Duodenal mucosa (tissue), 2 donors: Measurements from ENCODE around the gene PPP1R18.

Experiments
- H3K27ac ChIP-seq: one replicate; pipeline ENCODE4 v1.7.0; 2013; ENCODE audit warnings: low read depth, low read length
- H3K27me3 ChIP-seq, 2 donors: one replicate each; pipeline ENCODE4 v1.7.0; 2013; ENCODE audit warnings: low read length in 2 of 2, control low read depth in 1 of 2; ENCODE audit not compliant: insufficient read depth in 2 of 2, control insufficient read depth in 1 of 2
- H3K36me3 ChIP-seq, 2 donors: one replicate each; pipeline ENCODE4 v1.7.0; 2013; ENCODE audit warnings: low read length in 2 of 2, control low read depth in 1 of 2; ENCODE audit not compliant: insufficient read depth in 2 of 2, control insufficient read depth in 1 of 2
- H3K4me1 ChIP-seq, 2 donors: one replicate each; pipeline ENCODE4 v1.7.0; 2013; ENCODE audit warnings: low read length in 2 of 2, control low read depth in 1 of 2; ENCODE audit not compliant: insufficient read depth in 2 of 2, control insufficient read depth in 1 of 2
- H3K4me3 ChIP-seq, 2 donors: one replicate each; pipeline ENCODE4 v1.7.0; 2013; ENCODE audit warnings: low read length in 2 of 2, low read depth in 1 of 2
- H3K9ac ChIP-seq, 2 donors: one replicate each; pipeline ENCODE4 v1.7.0; 2013; ENCODE audit warnings: low read length in 2 of 2, low read depth in 1 of 2
- H3K9me3 ChIP-seq, 2 donors: one replicate each; pipeline ENCODE4 v1.7.0; 2013; ENCODE audit warnings: low read length in 2 of 2, control low read depth in 1 of 2; ENCODE audit not compliant: control insufficient read depth in 1 of 2

PPP1R18 gene, protein sequence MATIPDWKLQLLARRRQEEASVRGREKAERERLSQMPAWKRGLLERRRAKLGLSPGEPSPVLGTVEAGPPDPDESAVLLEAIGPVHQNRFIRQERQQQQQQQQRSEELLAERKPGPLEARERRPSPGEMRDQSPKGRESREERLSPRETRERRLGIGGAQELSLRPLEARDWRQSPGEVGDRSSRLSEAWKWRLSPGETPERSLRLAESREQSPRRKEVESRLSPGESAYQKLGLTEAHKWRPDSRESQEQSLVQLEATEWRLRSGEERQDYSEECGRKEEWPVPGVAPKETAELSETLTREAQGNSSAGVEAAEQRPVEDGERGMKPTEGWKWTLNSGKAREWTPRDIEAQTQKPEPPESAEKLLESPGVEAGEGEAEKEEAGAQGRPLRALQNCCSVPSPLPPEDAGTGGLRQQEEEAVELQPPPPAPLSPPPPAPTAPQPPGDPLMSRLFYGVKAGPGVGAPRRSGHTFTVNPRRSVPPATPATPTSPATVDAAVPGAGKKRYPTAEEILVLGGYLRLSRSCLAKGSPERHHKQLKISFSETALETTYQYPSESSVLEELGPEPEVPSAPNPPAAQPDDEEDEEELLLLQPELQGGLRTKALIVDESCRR

DNA sequence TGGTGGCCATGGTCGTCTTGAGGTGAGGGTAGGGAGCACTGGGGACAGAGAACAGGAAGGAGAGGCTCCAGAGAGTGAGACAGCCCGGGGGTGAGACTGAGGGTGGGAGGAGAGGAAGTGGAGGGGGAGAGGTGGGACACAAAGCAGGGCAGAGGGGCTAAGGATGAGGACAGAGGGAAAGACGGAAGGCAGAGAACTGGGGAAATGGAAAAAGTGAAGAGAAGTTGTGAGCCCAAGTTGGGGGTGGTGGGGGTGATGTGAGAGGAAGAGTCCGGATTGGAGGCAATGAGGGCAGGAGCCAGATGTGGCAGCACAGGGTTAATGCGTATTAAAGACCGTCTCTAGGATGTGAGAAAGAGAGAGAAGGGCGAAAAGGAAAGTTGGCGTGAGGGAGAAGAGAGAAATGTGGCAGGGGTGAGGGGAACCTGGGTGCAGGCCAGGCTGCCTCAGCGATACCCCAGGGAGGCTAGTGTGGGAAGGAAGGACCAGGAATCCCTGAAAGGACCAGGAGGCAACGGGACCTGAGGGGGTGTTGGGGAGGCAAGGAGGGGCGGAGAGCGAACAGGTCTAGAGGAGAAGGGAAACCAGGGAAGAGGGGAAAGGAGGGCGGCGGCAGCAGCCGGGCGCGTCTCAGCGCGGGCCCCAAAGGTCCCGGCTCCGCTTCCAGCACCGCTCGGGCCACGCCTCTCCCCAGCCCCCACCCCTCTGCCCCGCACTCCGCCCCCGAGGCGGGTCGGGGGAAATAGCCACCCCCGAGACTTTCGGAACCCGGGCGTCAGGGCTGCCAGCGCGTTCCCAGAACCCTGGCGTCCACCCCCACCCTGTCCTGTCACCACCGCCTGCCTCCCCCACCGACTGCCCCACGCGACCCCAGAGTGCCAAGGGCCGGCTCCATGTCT lies at the start of gene PPP1R18:
TSS of gene PPP1R18 (minus strand) at position 637 of the 899 bp plus-strand sequence. CDS start at position 10, 627 bp downstream.
- Histone ChIP-seq H3K27ac (peak within 1 kb of the TSS; percentile 91), H3K27me3 (no peaks in the 10 kb centered on the region), H3K4me1 (peaks cover 33 to 46% of the 10 kb centered on the region in 2 donors), H3K9me3 (no peaks in the 10 kb centered on the region), H3K9ac (peak within 1 kb of the TSS; percentile 72 to 79), H3K36me3 (no peaks in the 10 kb centered on the region), H3K4me3 (peak within 1 kb of the TSS; percentile 85 to 92)

DNA sequence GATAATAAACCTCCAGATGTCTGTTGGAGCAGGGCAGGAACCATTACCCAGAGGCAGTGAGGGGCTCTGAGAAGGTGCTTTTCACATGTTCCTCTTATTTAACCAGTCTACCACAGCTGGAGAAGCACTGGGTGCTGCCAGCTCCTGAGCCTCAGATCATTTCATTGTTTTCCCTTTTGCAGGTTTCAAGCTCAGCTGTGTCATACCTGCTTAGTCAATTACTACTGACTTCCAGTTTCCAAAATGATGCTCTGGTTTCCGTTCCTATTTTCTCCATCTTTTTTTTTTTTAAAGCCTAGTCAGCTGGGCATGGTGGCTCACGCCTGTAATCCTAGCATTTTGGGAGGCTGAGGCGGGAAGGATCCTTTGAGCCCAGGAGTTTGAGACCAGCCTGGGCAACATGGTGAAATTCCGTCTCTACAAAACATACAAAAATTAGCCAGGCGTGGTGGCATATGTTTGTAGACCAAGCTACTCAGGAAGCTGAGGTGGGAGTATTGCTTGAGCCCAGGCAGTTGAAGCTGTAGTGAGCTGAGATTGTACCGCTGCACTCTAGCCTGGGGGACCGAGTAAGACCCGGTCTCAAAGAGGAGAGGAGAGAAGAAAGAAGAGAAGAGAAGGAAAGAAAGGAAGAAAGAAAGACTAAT lies 49.3 kb upstream of the PPP1R18 start:
- Histone ChIP-seq H3K9ac (no peak overlapping the region), H3K9me3 (no peaks in the 10 kb centered on the region), H3K27me3 (no peaks in the 10 kb centered on the region), H3K36me3 (peaks cover 23 to 59% of the 10 kb centered on the region in 2 donors), H3K4me1 (peaks cover 28 to 37% of the 10 kb centered on the region in 2 donors), H3K27ac (no peak overlapping the region), H3K4me3 (no peak overlapping the region)

DNA sequence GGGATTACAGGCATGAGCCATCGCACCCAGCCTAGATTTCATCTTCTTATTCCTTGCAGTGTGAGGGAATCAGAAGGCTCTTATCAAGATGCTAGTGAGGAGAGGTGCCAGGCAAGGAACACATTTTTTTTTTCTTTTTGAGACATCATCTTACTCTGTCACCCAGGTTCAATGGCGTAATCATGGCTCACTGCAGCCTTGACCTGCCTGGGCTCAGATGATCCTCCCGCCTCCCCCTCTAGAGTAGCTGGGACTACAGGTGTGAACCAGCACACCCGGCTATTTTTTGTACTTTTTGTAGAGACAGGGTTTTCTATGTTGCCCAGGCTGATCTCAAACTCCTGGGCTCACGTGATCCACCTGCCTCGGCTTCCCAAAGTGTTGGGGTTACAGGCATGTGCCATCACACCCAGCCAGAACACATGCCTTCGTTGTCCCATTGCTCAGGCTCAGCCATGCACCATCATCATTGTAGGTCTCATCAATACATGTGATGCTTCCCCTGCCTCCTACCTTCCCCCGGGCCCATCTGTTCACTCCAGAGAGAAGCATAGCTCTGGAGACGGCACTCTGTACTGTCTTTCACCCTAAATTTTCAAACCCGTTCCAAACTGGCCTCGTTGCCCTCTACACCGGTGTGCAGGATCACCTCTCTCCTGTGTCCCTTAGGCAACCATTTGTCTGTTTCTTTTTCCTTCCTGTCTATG lies 45.9 kb upstream of the PPP1R18 start:
- H3K9me3 ChIP-seq, result no peaks in the 10 kb centered on the region
- H3K27ac ChIP-seq, result no peak overlapping the region
- H3K27me3 ChIP-seq, result no peaks in the 10 kb centered on the region
- H3K36me3 ChIP-seq, result peaks cover 16 to 64% of the 10 kb centered on the region in 2 donors
- H3K9ac ChIP-seq, result no peak overlapping the region
- no peak overlapping the region for H3K4me3 ChIP-seq
- H3K4me1 ChIP-seq, result peaks cover 12 to 19% of the 10 kb centered on the region in 2 donors

DNA sequence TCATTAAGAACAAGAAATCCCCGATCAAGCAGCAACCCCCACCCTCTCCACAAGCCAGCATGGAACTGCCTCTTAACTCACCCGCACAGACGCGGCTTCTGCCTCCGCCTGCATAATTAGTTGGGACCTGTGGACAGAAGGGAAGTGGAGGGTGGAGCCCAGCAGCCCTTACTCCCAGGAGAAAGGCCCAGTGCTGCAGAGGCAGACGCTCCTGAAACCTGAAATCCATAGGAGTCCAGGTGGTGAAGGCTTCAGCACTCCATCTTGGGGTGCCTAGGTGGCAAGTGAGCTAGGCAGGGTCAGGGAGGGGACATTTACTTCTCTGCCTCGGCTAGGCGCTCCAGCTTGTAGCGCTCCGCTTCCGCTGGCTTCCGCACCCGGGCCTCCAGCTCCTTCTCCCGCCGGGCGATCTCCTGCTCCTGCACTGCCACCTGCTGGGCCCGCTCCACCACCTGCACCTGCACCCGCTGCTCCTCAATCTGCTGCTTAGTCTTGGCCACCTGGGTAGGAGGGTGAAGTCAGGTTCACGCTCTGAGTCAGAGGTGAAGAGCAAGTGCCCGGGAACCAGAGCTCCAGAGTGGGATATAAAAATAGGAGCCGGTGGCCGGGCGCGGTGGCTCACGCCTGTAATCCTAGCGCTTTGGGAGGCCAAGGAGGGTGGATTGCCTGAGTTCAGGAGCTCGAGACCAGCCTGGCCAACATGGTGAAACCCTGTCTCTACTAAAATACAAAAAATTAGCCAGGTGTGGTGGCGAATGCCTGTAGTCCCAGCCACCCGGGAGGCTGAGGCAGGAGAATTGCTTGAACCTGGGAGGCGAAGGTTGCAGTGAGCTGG lies 44.4 kb upstream of the PPP1R18 start:
- peaks cover 19 to 74% of the 10 kb centered on the region in 2 donors for H3K36me3 ChIP-seq
- H3K4me3 ChIP-seq, result peak overlapping the region; percentile 26 to 60
- H3K27me3 ChIP-seq, result no peaks in the 10 kb centered on the region
- H3K9ac ChIP-seq, result peak overlapping the region; percentile 41 to 69
- no peaks in the 10 kb centered on the region for H3K9me3 ChIP-seq
- H3K4me1 ChIP-seq, result peaks cover 11 to 15% of the 10 kb centered on the region in 2 donors
- H3K27ac ChIP-seq, result no peak overlapping the region

DNA sequence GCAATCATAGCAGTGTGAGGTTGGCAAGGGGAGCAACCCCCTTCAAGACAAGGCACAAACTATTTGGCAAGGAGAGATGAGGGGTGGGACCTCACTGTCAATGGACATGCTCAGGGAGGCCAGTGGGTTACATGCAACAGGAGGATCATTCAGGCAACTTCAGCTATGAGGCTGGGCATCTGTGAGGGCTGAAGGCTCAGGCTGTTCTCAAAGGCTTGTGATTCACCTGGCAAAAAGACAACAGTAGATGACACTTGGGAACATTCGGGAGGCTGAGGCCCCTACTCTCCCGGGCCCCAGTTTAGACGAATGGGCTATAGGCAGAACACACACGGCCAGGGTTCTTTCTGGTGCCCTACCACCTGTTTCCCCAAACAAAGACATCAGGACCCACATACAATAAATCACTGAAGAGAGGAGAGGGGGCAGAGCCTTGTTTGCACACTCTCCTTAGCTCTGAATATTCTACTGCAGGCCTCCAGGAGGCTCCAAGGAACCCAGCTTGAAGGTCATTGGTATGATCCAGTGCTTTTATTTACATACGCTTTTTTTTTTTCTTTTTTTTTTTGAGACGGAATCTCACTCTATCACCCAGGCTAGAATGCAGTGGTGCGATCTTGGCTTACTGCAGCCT lies 41.6 kb upstream of the PPP1R18 start:
- Histone ChIP-seq H3K27me3 (no peaks in the 10 kb centered on the region), H3K4me3 (no peak overlapping the region), H3K4me1 (peaks cover 14 to 25% of the 10 kb centered on the region in 2 donors), H3K9ac (no peak overlapping the region), H3K36me3 (peaks cover 31 to 83% of the 10 kb centered on the region in 2 donors), H3K27ac (no peak overlapping the region), H3K9me3 (no peaks in the 10 kb centered on the region)

DNA sequence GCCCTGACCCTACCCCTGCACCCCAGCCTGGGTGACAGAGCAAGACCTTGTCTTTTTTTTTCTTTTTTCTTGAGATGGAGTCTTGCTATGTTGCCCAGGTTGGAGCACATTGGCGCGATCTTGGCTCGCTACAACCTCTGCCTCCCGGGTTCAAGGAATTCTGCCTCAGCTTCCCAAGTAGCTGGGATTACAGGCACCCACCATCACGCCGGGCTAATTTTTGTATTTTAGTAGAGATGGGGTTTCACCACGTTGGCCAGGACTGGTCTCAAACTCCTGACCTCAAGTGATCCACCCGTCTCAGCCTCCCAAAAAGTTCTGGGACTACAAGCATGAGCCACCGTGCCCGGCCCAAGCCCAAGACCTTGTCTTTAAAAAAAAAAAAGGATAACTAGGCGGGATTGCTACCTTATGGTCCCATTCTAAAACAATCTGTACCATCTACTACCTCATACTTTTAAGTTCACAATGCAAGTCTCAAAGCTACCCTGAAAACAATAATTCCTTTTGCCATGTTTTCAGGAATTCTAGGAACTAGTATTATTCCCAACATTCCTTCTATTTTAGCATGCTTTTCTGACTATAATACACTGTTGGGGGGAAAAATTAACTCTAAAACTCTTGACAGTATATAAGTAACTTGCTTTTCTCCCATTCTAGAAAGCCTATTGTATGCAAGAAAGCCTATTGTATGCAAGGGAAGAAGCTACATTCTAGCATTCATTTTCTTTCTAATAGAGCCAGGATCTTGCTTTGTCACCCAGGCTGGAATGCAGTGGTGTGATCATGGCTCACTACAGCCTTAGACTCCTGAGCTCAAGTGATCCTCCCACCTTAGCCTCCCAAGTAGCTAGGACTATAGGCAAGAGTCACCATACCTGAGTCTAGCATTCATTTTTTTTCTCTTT lies 40.3 kb upstream of the PPP1R18 start:
- H3K4me1 ChIP-seq, result peaks cover 18 to 37% of the 10 kb centered on the region in 2 donors
- H3K4me3 ChIP-seq, result no peak overlapping the region
- no peak overlapping the region for H3K9ac ChIP-seq
- H3K27ac ChIP-seq, result no peak overlapping the region
- peaks cover 34 to 79% of the 10 kb centered on the region in 2 donors for H3K36me3 ChIP-seq
- H3K9me3 ChIP-seq, result no peaks in the 10 kb centered on the region
- no peaks in the 10 kb centered on the region for H3K27me3 ChIP-seq

DNA sequence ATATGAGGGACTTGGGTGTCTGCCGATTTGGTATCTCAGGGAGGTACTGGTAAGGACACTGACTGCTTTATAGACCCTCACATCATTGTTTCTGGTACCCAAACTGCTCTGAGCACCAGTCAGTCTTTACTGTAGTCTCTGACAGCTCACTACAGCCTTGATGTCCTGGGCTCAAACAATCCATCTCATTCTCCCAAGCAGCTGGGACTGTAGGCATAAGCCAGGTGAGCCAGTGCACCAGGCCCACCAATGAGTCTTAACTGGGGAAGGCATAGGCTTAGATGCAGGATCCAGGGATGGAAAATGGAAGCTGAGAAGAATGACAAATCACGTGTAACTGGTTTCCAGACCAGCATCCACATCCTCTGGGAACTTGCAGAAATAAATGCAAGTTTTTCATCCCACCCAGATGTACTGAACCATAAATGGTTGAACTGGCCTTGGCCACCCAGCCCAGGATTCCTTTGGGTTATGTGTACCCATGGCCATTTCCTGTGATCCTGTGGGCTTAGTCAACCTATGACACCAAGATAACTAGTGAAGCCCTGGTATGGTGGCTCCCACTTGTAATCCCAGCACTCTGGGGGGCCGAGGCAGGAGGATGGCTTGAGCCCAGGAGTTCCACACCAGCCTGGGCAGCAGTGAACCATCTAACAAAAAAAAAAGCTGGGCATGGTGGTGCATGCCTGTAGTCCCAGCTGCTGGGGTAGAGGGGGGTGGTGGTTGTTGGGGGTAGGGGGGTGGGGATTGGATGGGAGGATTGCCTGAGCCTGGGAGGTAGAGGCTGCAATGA lies 39.5 kb upstream of the PPP1R18 start:
- Histone ChIP-seq H3K9me3 (no peaks in the 10 kb centered on the region), H3K4me3 (no peak overlapping the region), H3K27ac (no peak overlapping the region), H3K4me1 (peaks cover 14 to 37% of the 10 kb centered on the region in 2 donors), H3K9ac (no peak overlapping the region), H3K36me3 (peaks cover 34 to 78% of the 10 kb centered on the region in 2 donors), H3K27me3 (no peaks in the 10 kb centered on the region)
